NB4 (cell line): Measurements from ENCODE around the gene CFAP97D2.
"Not testable (repeated sequence)": the region's sequence is repeated elsewhere in the genome, so short reads cannot be mapped to it uniquely, and the experiment has no call there.

Source experiments
- DNase-seq: peaks from one replicate; pipeline ENCODE4 v3.0.0; 2010; ENCODE audit warnings: low read depth
- H3K4me3 ChIP-seq: one replicate; pipeline ENCODE4 v1.5.1; 2011; ENCODE audit warnings: mild to moderate bottlenecking, low read depth, low read length, moderate library complexity
- CTCF ChIP-seq: IDR thresholded peaks from one replicate; pipeline ENCODE4 v1.5.1; 2012; ENCODE audit warnings: low read depth, low read length
- MAX ChIP-seq: IDR thresholded peaks from 2 replicates; pipeline ENCODE4 v1.6.1; 2011; ENCODE audit warnings: low read depth, low read length
- MYC ChIP-seq: IDR thresholded peaks from 2 replicates; pipeline ENCODE4 v1.6.1; 2011; ENCODE audit warnings: low read depth, low read length
- POLR2A ChIP-seq: IDR thresholded peaks from 2 replicates; pipeline ENCODE4 v1.6.1; 2011; ENCODE audit warnings: mild to moderate bottlenecking; ENCODE audit not compliant: insufficient read length; ENCODE audit errors: extremely low read depth

The CFAP97D2 gene

GRCh38 chr13:114196629-114197028 lies 17.6 kb downstream of the CFAP97D2 start:
- no peak for DNase-seq
- H3K4me3 ChIP-seq, result no peak overlapping the region
- no peak for TF ChIP-seq MAX
- no peak for TF ChIP-seq MYC
- no peak for TF ChIP-seq CTCF
- no peak for TF ChIP-seq POLR2A

GRCh38 chr13:114198556-114198955 lies 19.5 kb downstream of the CFAP97D2 start:
- no peak overlapping the region for H3K4me3 ChIP-seq
- TF ChIP-seq POLR2A (no peak), MYC (no peak), CTCF (no peak), MAX (no peak)
- DNase-seq, result no peak

GRCh38 chr13:114199526-114199925 lies 20.5 kb downstream of the CFAP97D2 start:
- DNase-seq, H3K4me3 ChIP-seq: not testable (repeated sequence)

- no peak for TF ChIP-seq CTCF
- no peak for TF ChIP-seq POLR2A
- TF ChIP-seq MYC, result no peak
- no peak for TF ChIP-seq MAX
- no peak overlapping the region for H3K4me3 ChIP-seq
- no peak for DNase-seq
These were observed 20.9 kb downstream of the CFAP97D2 start for GRCh38 chr13:114199954-114200353.

GRCh38 chr13:114200399-114200911 lies 21.4 kb downstream of the CFAP97D2 start:
- H3K4me3 ChIP-seq, result no peak overlapping the region
- DNase-seq, result no peak
- TF ChIP-seq MAX, result no peak
- TF ChIP-seq MYC, result no peak
- no peak for TF ChIP-seq CTCF

DNA sequence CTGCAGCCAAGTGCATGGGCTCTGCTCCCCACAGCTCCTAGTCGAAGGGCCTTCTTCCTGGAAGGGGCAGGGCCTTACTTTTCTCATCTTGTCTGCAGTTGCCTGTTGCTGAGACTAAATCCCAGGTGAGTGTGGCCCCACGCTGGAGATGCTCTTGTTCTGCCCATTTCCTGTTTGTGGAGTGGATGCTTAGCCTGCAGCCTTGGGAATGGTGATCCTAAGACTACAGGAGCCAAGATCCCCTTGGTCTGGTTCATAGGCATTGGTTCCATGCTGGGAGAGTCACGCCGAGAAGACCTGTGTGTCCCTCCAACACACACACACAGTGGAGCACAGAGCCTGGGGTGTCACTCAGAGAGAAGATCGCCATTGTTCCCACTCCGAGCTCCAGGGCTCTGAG lies 23.5 kb downstream of the CFAP97D2 start:
- TF ChIP-seq MAX, result no peak
- TF ChIP-seq CTCF, result no peak
- no peak for TF ChIP-seq POLR2A
- no peak for TF ChIP-seq MYC
- no peak overlapping the region for H3K4me3 ChIP-seq
- DNase-seq, result no peak
